ENCODE measurements around the gene VSNL1.

The VSNL1 gene

DNA sequence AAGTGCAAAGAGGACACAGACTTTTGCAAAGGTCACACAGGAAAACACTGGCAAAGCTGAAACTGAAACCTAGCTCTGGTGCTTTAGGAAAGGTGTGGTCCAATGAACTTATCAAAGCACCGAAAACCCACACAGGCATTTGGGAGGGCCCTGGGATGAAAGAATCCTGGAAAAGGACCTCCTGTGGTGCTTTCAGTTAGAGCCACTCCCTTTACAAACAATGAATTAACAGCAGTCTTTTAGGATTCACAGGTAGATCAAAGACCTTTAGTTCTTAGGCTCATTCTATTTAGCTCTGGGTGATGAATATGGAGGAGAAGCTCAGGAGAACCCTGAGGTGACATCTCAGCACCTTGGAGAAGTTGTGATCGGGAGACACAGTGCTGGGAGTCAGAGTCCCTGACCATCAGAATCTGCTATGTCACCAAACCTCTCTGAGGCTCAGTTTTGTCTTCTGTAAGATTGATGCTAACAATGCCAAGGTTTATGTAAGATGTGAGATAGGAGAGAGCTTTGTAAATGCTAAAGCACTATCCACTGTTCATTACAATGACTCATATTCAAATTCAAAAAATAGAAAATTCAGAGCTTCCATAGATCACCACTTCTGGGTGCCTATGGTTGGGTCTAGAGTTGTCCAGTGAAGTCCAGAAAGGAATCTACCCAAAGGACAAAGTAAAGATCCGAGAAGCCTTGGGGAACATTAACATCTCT lies 39.3 kb downstream of the VSNL1 start:
- TF ChIP-seq, protein P1, sequence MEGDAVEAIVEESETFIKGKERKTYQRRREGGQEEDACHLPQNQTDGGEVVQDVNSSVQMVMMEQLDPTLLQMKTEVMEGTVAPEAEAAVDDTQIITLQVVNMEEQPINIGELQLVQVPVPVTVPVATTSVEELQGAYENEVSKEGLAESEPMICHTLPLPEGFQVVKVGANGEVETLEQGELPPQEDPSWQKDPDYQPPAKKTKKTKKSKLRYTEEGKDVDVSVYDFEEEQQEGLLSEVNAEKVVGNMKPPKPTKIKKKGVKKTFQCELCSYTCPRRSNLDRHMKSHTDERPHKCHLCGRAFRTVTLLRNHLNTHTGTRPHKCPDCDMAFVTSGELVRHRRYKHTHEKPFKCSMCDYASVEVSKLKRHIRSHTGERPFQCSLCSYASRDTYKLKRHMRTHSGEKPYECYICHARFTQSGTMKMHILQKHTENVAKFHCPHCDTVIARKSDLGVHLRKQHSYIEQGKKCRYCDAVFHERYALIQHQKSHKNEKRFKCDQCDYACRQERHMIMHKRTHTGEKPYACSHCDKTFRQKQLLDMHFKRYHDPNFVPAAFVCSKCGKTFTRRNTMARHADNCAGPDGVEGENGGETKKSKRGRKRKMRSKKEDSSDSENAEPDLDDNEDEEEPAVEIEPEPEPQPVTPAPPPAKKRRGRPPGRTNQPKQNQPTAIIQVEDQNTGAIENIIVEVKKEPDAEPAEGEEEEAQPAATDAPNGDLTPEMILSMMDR (IDR thresholded peaks at IDR 0.05; ENCODE audit: low read depth, low read length), result no peak
- no peak for DNase-seq (ENCODE audit: low read depth in 2 of 2)
- H3K4me3 ChIP-seq (replicated peaks in 1 of 2; ENCODE audit: low read depth in 2 of 2, low read length in 2 of 2), result no peak overlapping the region

DNA sequence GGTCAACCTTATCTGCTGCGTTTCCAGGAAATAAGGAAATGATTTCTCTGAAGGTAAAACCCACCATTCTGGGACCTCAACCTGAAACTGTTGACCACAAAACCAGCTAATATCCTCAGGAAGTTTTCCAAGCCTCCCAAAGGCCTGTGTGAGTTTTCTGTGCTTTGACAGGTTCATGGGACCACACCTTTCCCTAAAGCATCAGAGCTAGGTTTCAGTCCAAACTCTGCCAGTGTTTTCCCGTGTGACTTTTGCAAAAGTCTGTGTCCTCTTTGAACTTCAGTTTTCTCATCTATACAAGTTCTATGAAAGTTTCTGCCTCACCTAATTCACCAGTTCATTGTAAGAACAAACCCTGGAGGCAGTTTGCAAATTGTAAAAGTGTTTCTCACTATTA lies 39.8 kb downstream of the VSNL1 start:
- TF ChIP-seq, protein P1 (IDR thresholded peaks at IDR 0.05; ENCODE audit: low read depth, low read length), result no peak
- DNase-seq (ENCODE audit: low read depth in 2 of 2), result no peak
- H3K4me3 ChIP-seq (replicated peaks in 1 of 2; ENCODE audit: low read depth in 2 of 2, low read length in 2 of 2), result no peak overlapping the region

DNA sequence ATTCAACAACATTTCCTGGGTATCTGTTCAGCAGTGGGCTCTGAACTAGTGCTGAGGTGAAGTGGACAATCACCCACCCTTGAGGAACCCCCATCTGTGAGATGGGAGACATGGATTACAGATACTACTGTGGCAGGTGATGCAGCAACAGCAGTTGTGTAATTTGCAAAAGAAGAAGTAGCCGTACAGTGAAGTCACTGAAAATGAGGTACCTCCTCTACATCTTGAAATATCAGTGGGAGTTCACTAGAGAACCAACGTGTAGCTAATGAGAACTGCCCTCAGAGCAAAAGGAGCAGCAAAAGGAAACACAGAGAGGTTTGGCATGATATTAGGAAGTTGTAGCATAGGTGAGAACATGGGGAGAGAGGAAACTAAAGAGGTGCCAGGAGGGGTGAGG lies 41.3 kb downstream of the VSNL1 start:
- DNase-seq (ENCODE audit: low read depth in 2 of 2), result no peak
- H3K4me3 ChIP-seq (replicated peaks in 1 of 2; ENCODE audit: low read depth in 2 of 2, low read length in 2 of 2), result no peak overlapping the region
- TF ChIP-seq, protein P1 (IDR thresholded peaks at IDR 0.05; ENCODE audit: low read depth, low read length), result no peak

DNA sequence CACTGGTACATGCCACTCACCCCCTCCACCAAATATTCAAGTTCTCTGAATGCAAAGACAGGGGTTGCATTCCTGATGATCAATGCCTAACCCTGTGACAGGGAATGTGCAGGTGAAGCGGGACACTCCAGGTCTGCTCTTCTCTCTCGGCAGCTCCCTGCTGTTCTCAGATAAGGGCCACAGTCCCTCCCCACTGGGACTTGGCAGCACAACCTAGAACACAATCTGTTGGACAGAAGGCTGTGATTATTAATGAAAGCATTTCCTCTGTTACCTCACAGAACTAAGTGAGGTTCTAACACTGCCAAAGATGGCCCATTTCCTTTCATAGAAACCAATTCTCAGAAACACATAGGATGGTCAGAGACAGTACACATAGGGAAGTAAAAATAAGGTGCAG lies 42.7 kb downstream of the VSNL1 start:
- H3K4me3 ChIP-seq (replicated peaks in 1 of 2; ENCODE audit: low read depth in 2 of 2, low read length in 2 of 2), result no peak overlapping the region
- TF ChIP-seq, protein P1 (IDR thresholded peaks at IDR 0.05; ENCODE audit: low read depth, low read length), result no peak
- peak; percentile 49 to 67 for DNase-seq (ENCODE audit: low read depth in 2 of 2)

DNA sequence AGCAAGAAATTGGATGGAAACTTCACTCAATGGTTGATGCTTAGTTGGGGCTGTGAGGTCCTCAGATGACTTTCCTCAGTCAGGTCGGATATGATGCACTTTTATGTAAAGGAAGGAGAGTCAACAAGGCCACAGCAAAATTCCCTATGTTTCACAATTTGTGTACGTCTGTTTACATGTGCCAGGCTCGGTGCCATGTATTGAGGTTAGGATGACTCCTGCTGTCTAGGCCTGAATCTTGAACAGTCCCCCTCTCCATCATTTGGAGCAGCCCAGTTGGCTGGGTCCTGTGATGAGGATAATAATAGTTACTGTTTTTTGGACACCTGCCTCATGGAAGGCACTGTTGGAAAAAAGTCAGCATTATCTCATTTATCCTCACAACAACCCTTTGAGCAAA lies 43.1 kb downstream of the VSNL1 start:
- TF ChIP-seq, protein P1 (IDR thresholded peaks at IDR 0.05; ENCODE audit: low read depth, low read length), result no peak
- DNase-seq (ENCODE audit: low read depth in 2 of 2), result peak; percentile 42 to 56

DNA sequence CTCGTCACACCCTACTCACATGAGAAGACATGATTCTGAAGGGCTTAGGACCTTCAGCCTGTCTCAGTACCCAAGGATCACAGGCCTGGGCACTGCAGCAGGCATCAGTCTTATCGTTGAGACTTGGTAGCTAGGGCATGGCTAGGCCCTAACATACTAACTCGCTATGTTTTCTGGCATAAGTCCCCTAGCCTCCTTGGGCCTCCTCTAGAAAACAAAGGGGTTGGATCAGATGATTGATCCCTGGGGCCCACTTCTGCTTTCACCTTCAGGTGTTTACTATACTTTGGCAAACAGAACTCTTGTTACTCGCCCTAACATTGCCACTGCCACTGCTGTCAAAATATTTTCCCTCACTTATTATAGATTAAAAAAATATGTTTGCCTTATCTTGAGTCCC lies 44.2 kb downstream of the VSNL1 start:
- TF ChIP-seq, protein P1 (IDR thresholded peaks at IDR 0.05; ENCODE audit: low read depth, low read length), result no peak
- H3K4me3 ChIP-seq (replicated peaks in 1 of 2; ENCODE audit: low read depth in 2 of 2, low read length in 2 of 2), result no peak overlapping the region
- no peak for DNase-seq (ENCODE audit: low read depth in 2 of 2)

More for the DNA sequence above, 43.1 kb downstream of the VSNL1 start:
- H3K4me3 ChIP-seq (replicated peaks in 1 of 2; ENCODE audit: low read depth in 2 of 2, low read length in 2 of 2), result no peak overlapping the region

DNA sequence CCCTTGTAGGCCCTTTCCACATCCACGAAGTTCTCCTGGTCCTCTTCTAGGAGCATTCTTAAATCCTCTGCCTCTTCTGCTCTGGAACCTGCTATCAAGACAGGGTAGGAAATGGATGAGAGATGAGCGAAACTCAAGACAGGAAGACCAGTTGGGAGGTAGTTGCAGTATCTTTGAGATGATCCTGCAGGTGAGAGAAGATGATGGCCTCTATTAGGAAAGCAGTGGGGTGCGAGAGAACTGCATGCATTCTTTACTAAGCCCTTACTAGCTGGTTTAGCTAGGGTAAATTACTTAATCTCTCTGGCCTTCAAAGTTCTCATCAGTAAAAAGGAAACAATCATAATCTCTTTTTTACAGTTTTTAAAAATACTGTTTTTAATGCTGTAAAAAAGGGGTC lies 47.0 kb downstream of the VSNL1 start:
- DNase-seq (ENCODE audit: low read depth in 2 of 2), result no peak
- TF ChIP-seq, protein P1 (IDR thresholded peaks at IDR 0.05; ENCODE audit: low read depth, low read length), result no peak
- no peak overlapping the region for H3K4me3 ChIP-seq (replicated peaks in 1 of 2; ENCODE audit: low read depth in 2 of 2, low read length in 2 of 2)
